NCI-H2227 (cell line): ENCODE data around the gene KCNJ15.

ENCODE experiments used
- DNase-seq: peaks from one replicate; lab custom pipeline; 2025; ENCODE audit not compliant: unreplicated experiment; lab: John Stamatoyannopoulos, UW

Gene KCNJ15

DNA sequence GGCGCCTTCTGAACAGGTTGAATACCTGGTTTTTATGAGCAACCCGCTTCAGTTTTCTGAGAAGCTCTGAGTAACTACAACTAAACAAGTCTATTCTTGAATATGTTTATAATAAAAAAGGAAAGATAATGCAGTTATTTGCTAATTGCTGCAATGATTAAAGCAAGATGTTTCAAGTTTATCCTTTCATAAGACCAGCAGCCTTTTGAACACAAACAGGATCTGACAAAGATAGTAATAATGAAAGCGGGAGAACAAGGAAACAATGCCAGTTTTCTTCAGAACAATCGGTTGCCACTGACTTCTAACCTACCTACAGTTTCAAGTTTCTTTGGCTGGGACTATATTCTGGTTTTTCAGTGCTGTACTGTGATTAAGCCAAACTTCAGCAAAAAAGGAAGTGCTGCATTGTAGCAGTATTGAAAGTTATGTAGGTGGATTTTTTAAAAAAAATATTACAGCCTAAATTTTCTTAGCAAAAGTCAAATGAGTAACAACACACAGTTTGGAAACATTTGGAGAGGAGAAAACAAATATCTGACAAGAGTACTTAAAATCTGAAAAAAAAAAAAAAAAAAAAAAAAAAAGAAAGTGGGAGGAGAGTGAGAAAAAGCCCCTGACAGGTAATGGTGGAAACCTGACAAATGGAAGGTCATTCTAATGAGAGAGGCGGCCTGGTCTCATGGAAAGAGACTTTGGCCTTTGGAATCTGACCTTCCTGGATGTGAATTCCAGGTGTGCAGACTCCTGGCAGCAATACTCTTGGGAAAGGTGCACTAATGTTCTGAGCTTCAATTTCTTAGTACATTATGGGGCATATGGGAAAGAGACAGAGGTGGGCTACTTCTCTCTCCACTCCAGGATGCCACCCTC lies 11.4 kb downstream of the KCNJ15 start:
- no peak for DNase-seq

DNA sequence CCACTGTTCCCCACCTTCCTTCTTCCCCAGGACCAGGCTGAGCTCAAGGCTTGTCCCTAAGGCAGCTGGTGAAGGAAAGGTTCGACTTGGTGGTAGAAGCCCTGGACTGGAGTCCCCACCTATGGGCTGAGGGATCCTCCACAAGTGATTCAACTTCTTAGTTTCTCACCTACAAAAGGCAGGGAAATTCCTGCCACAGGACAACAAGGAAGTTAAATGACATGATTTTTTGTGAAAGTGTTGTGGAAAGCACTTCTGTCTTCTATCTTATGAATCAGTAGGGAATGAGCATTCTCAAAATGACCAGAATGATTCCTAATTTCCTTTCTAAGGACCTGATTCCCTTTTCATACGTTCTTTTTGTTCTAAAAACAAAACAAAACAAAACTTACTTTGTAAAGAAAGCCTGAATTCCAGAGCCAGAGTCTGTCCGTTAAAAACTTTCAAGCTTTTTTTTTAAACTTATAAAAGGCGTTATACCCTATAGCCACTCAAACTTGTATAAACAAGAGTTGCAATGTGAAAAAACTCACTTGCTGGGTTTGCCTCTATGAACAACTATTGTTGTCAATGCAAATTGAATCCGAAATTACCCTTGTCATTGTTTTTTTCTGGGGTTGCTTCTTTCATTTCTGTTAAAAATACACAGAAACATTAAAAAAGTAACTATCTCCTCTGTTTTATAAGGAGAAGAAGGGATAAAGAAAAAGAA lies 12.2 kb downstream of the KCNJ15 start:
- DNase-seq: no peak

GRCh38 chr21:38269576-38269936 lies 12.8 kb downstream of the KCNJ15 start:
- DNase-seq: no peak

DNA sequence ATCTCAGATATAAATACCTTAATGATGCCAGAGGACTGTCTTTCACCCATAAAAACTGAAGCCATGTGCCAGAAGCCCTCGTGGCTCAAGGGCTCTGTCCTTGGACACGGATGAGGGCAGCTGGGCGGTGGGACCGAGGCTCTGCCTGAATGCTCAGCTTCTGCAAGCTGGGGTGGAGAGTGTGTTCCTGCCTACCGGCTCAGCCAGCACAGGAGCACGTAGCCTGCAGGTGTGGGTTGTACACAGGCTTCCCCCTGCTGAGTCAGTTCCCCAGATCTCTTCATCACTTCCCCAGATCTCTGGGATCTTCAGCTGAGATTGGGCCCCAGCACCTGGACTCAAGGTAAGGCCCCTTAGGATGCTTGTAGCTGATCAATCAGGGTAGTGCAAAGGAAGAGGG lies 15.4 kb downstream of the KCNJ15 start:
- DNase-seq: no peak

GRCh38 chr21:38273745-38274542 lies 17.2 kb downstream of the KCNJ15 start:
- no peak for DNase-seq

DNA sequence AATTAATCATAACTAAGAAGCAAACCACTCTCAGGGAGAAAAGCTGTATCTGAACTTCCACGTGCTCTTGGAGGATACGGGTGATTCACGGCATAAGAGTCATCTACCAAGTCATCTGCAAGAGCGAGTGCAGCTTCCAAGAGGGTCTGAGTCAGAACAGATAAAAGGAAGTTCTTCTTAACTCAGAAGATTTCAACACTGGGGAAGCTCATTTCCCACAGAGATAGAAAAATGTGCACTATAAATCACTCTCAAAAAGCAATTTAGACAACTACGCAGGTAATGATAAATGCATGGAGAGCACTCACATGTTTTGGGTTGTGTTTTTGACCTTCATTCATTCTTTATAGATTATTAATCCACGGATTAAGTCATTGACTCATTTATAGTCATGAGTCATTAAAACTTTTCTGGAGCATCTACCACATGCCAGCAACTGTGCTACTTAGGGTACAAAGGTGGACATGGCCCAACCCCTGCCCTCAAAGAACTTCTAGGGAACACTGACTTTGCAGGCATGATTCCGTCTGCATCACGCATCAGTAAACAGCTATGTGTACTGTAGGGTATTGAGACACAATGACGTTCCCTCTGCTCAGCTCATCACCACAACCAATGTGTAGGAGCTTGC lies 20.8 kb downstream of the KCNJ15 start:
- no peak for DNase-seq

DNA sequence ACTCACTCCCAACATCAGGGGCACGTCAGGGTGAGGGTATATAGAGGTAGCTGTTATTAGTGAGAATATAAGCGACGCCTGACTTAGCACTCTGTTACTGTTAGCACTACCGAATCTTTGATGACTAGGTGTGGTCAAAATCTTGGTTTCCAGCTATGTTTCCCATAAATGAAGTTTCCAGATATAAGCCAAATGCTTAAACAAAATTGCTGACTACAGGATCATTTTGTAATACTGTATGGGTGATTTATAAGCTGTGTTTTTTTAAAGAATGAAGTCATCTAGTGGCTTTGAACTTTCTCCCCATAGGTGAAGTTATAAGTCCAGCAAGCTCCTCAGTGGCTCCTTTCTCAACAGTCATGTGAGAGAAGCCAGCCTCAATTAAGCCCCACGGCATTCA lies 23.7 kb downstream of the KCNJ15 start:
- no peak for DNase-seq

GRCh38 chr21:38280867-38281266 lies 24.1 kb downstream of the KCNJ15 start:
- DNase-seq: no peak

- DNase-seq: no peak
These were observed 26.1 kb downstream of the KCNJ15 start for GRCh38 chr21:38282921-38283320.

DNA sequence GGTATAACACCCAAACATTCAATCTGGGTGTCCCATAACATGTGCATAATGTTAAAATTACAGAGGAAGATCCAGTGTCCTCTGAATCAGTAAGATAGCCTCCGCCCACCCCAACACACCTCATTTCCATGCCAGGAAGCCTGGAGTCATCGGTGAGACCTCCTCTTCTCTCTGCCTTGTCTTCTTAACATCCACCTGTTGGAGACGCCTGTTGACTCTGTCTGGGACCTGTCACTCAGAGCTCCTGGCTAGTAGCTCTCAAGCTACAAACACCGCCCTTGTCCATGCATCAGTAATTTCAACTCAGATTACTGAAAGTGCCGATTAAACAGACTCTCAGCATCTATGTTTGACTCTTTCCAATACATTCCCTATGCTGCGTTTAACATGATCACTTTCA lies 27.4 kb downstream of the KCNJ15 start:
- DNase-seq: no peak

DNA sequence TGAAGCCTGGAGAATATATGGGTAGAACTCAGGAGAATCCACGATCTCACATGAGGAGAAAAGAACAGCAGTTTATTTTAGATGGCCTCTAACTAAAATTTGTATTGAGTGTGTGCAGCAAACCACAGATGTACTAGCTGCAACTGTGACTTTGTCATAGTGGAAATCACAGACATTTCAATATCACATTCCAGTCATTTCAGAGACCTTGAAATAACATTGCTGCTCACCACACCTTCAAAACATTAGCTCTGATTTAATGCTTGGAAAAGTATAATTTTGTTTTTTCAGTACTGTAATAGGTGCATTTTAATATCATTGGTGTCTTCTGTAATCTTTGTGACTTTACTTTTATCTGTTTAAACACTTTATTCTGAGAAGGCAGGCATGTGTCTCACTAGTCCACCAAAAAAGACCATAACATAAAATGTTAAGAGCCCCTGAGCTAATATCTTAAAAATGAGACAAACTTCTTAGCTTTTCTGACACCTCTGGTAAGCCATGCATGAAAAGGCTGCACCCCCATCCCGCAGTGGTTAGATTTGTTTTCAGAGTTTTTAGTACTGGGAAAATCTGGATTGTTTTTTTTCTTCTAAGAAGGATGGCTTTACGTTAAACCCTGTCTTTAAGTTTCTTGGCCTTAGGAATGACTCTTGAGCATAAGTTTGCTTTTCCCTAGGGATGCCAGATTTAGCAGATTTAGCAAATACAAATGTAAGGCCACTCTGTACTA lies 30.1 kb downstream of the KCNJ15 start:
- no peak for DNase-seq

- DNase-seq: no peak
These were observed 30.7 kb downstream of the KCNJ15 start for GRCh38 chr21:38287476-38287875.

GRCh38 chr21:38289705-38290485 lies 33.1 kb downstream of the KCNJ15 start:
- DNase-seq: no peak

GRCh38 chr21:38290809-38291208 lies 34.0 kb downstream of the KCNJ15 start:
- DNase-seq: no peak

- DNase-seq: no peak
These were observed 35.1 kb downstream of the KCNJ15 start for GRCh38 chr21:38291874-38292273.

DNA sequence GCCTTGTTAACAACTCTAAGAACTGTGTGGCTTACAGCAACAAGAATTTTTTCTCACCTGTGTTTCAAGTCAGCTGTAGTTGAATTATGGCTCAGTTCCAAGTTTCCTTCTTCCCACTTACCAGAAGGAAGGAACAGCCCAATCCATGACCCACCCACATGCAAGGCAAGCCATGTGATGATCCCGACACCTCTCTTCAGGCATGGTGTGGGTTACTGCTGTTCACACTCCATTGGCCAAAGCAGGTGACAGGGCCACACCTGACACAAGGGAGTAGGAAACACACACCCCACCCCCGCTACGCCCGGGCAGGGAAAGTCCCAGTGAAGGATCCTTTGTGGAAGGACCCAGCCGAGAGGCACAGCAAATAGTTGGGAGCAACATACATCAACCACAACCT lies 36.3 kb downstream of the KCNJ15 start:
- no peak for DNase-seq

- DNase-seq: no peak
These were observed 37.0 kb downstream of the KCNJ15 start for GRCh38 chr21:38293765-38294164.

DNA sequence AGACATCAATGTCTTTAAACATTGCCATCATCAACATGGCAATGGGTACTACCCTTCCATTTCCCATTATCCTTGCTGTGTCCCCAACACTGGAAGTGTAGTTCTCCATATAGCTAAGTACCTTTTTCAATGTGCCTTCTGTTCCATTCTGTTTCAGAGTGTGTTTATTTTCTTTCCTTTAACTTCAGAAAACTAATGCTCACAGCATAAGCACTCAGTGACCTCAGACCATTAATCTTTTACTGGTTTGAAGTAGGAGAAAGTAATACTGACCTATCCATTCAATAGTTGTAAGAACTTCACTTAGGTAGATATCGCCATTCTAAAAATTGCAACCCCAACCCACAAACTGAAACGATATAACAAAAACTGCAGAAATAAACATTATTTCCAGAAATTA lies 37.8 kb downstream of the KCNJ15 start:
- no peak for DNase-seq

GRCh38 chr21:38295997-38296764 lies 39.4 kb downstream of the KCNJ15 start:
- DNase-seq: no peak
